Spleen (tissue), 11 donors: ENCODE measurements around the gene PZP. TPM values are rescaled to one million over a fixed set of nuclear protein-coding genes. Genes with fewer than 3 reads are reported as not detected.

Source experiments
- DNase-seq: peaks from one replicate; pipeline ENCODE4 v3.0.0-alpha.2; 2020
- H3K27ac ChIP-seq, 8 donors: fragments of 200-600 bp; sonication (generic) in 7 of 8; 1 replicate in 4 of 8; 2 replicates in 4 of 8; pipeline versions ENCODE4 v1.5.0 to v1.8.0; 2016 to 2021; ENCODE audit warnings: inconsistent platforms in 4 of 8, mild to moderate bottlenecking in 4 of 8, moderate library complexity in 1 of 8
- H3K27me3 ChIP-seq, 7 donors: fragments of 200-600 bp; sonication (generic) in 6 of 7; replicated peaks in 1 of 7; 1 replicate in 4 of 7; 2 replicates in 3 of 7; pipeline versions ENCODE4 v1.5.0 to v1.8.0; 2016 to 2021; ENCODE audit warnings: inconsistent platforms in 3 of 7, mild to moderate bottlenecking in 1 of 7
- H3K36me3 ChIP-seq, 6 donors: fragments of 200-600 bp; sonication (generic) in 5 of 6; 1 replicate in 4 of 6; 2 replicates in 2 of 6; pipeline versions ENCODE4 v1.5.0 to v1.8.0; 2016 to 2021; ENCODE audit warnings: inconsistent platforms in 2 of 6
- H3K4me1 ChIP-seq, 6 donors: fragments of 200-600 bp; sonication (generic) in 5 of 6; 1 replicate in 3 of 6; 2 replicates in 3 of 6; pipeline versions ENCODE4 v1.5.0 to v1.8.0; 2016 to 2021; ENCODE audit warnings: inconsistent platforms in 3 of 6
- H3K4me3 ChIP-seq, 8 donors: fragments of 200-600 bp; sonication (generic) in 7 of 8; 1 replicate in 4 of 8; 2 replicates in 4 of 8; pipeline versions ENCODE4 v1.5.0 to v1.8.0; 2016 to 2021; ENCODE audit warnings: inconsistent platforms in 4 of 8, mild to moderate bottlenecking in 4 of 8, moderate library complexity in 2 of 8
- H3K9me3 ChIP-seq, 8 donors: fragments of 200-600 bp; sonication (generic) in 7 of 8; 1 replicate in 4 of 8; 2 replicates in 4 of 8; pipeline versions ENCODE4 v1.5.0 to v1.8.0; 2016 to 2021; ENCODE audit warnings: inconsistent platforms in 4 of 8
- CTCF ChIP-seq, 11 experiments: fragments of 200-600 bp in 7 of 11; fragments of 450-650 bp in 4 of 11; sonication (generic) in 4 of 11; IDR thresholded peaks in 8 of 11; conservative IDR thresholded peaks in 3 of 11; 1 replicate in 7 of 11; 2 replicates in 4 of 11; pipeline versions ENCODE4 v1.4.0 to v1.8.0; 2016 to 2021; ENCODE audit warnings: antibody characterized with exemption in 11 of 11, inconsistent platforms in 4 of 11, mild to moderate bottlenecking in 1 of 11
- POLR2A ChIP-seq, 3 donors: fragments of 450-650 bp; IDR thresholded peaks; one replicate each; pipeline ENCODE4 v1.5.1; 2017; ENCODE audit warnings: antibody characterized with exemption in 3 of 3, mild to moderate bottlenecking in 1 of 3
- POLR2AphosphoS5 ChIP-seq, 3 donors: sonication (generic); formaldehyde crosslinking; IDR thresholded peaks; one replicate each; pipeline ENCODE4 v1.5.1; 2017; ENCODE audit warnings: antibody characterized with exemption in 3 of 3
- WGBS, 5 donors: extraction: QIAGEN DNeasy Blood & Tissue Kit in 3 of 5; methylation state at CpG; one replicate each; pipeline versions ENCODE4 v1.1.5 to v1.1.7; 2013 to 2018; 5-methylcytosine and 5-hydroxymethylcytosine counted together
- intact Hi-C: fragments of 100-400 bp; cut with DNase I; formaldehyde crosslinking; loops from one replicate; pipeline ENCODE4 v1.15.0; 2023; ENCODE audit warnings: low total_unique reads
- polyA plus RNA-seq, 3 donors: library from polyadenylated mRNA; stranded (reverse); fragments of 200-250 nt; gene quantifications; one replicate each; pipeline ENCODE4 v1.2.1, GENCODE V29; 2013
- total RNA-seq, 7 donors: library from RNA; depleted of rRNA in 3 of 7; stranded (reverse); fragments of >200 nt in 3 of 7; fragmentation: NEBNext Ultra II Directional in 4 of 7; extraction: Animal tissue kit (Norgen Biotek cat#: 25700) in 4 of 7; gene quantifications; one replicate each; pipeline versions ENCODE4 v1.1.0 to v1.2.1, GENCODE V29; 2016 to 2021
- donor health status: healthy with polysubstance abuse.
- donor health status: DM: no; HTN: no; CAD: no; lungs with moderate emphysema.
- donor health status: DM: no; HTN: no; CAD: no.
- donor health status: Bipolar disorder and iron deficiency.
- donor health status: healthy.
- donor health status: DM: no; HTN: no; CAD: no.
- donor health status: DM: yes; HTN: yes; CAD: no.

The PZP gene
- total and polyA plus RNA-seq, 10 donors, result 0.06 to 3.0 (median 0.92) TPM

- H3K27me3 ChIP-seq, result peaks cover 0 to 3% (median 0%) of the 10 kb centered on the region in 7 donors
- H3K27ac ChIP-seq, result no peak overlapping the region
- no peaks in the 10 kb centered on the region for H3K9me3 ChIP-seq
- intact Hi-C loops, result no loop called here
- no peak overlapping the region for H3K4me3 ChIP-seq
- no peak for DNase-seq
- TF ChIP-seq POLR2AphosphoS5 (IDR thresholded peaks at IDR 0.05) (no peak), POLR2A (IDR thresholded peaks at IDR 0.05) (no peak), CTCF (IDR thresholded peaks at IDR 0.05 in 8 of 11, conservative IDR thresholded peaks at IDR 0.05 in 3 of 11) (no peak)
- peaks cover 0 to 16% (median 2%) of the 10 kb centered on the region in 6 donors for H3K4me1 ChIP-seq
- 87 to 100% (median 93%) methylated on average over 1 of the region's 1 CpG for WGBS, 5 donors
- H3K36me3 ChIP-seq, result no peaks in the 10 kb centered on the region
These were observed 29.1 kb upstream of the PZP start for GRCh38 chr12:9237286-9237685.

GRCh38 chr12:9235519-9235918 lies 27.3 kb upstream of the PZP start:
- Histone ChIP-seq H3K4me1 (peaks cover 0 to 4% (median 0%) of the 10 kb centered on the region in 6 donors), H3K4me3 (no peak overlapping the region), H3K36me3 (no peaks in the 10 kb centered on the region), H3K9me3 (no peaks in the 10 kb centered on the region), H3K27me3 (no peaks in the 10 kb centered on the region), H3K27ac (no peak overlapping the region)
- intact Hi-C loops, result no loop called here
- no peak for TF ChIP-seq CTCF (IDR thresholded peaks at IDR 0.05 in 8 of 11, conservative IDR thresholded peaks at IDR 0.05 in 3 of 11)
- TF ChIP-seq POLR2A (IDR thresholded peaks at IDR 0.05), result no peak
- DNase-seq, result no peak
- 94 to 98% (median 95%) methylated on average over 4 of the region's 4 CpGs for WGBS, 5 donors

- Histone ChIP-seq H3K4me1 (no peaks in the 10 kb centered on the region), H3K27ac (no peak overlapping the region), H3K9me3 (no peaks in the 10 kb centered on the region), H3K36me3 (no peaks in the 10 kb centered on the region), H3K4me3 (no peak overlapping the region), H3K27me3 (no peaks in the 10 kb centered on the region)
- 57 to 87% (median 81%) methylated on average over 8 of the region's 8 CpGs for WGBS, 5 donors
- intact Hi-C loops, result no loop called here
- TF ChIP-seq POLR2A (IDR thresholded peaks at IDR 0.05) (no peak), POLR2AphosphoS5 (IDR thresholded peaks at IDR 0.05) (no peak), CTCF (IDR thresholded peaks at IDR 0.05 in 8 of 11, conservative IDR thresholded peaks at IDR 0.05 in 3 of 11) (no peak)
- no peak for DNase-seq
These were observed 19.8 kb upstream of the PZP start for GRCh38 chr12:9227950-9228349.

GRCh38 chr12:9223830-9224229 lies 15.6 kb upstream of the PZP start:
- WGBS, 5 donors, result 90 to 96% (median 93%) methylated on average over 2 of the region's 2 CpGs
- H3K4me1 ChIP-seq, result no peaks in the 10 kb centered on the region
- no peaks in the 10 kb centered on the region for H3K36me3 ChIP-seq
- intact Hi-C loops, result no loop called here
- DNase-seq, result no peak
- H3K27me3 ChIP-seq, result no peaks in the 10 kb centered on the region
- H3K9me3 ChIP-seq, result no peaks in the 10 kb centered on the region
- H3K27ac ChIP-seq, result no peak overlapping the region
- TF ChIP-seq POLR2A (IDR thresholded peaks at IDR 0.05), result no peak
- TF ChIP-seq POLR2AphosphoS5 (IDR thresholded peaks at IDR 0.05), result no peak
- no peak for TF ChIP-seq CTCF (IDR thresholded peaks at IDR 0.05 in 8 of 11, conservative IDR thresholded peaks at IDR 0.05 in 3 of 11)
- no peak overlapping the region for H3K4me3 ChIP-seq
